H1 (cell line): ENCODE measurements around the gene CNST. TPM values are rescaled to one million over a fixed set of nuclear protein-coding genes. Genes with fewer than 3 reads are reported as not detected.

Source experiments
- BCL11A ChIP-seq, 2 experiments: IDR thresholded peaks; one replicate each; pipeline ENCODE4 v1.6.1; 2011; ENCODE audit warnings: low read depth in 2 of 2, low read length in 2 of 2, mild to moderate bottlenecking in 2 of 2
- CBX5 ChIP-seq: fragments of 300-800, 300-1000 bp; sonication (generic); IDR thresholded peaks from 2 replicates; pipeline ENCODE4 v1.7.1; 2016; ENCODE audit warnings: antibody characterized with exemption, low read length, low read depth
- EZH2 ChIP-seq: fragments of 200-600 bp; sonication (generic); IDR thresholded peaks from 2 replicates; pipeline ENCODE4 v1.7.1; 2012; ENCODE audit warnings: low read depth, mild to moderate bottlenecking, moderate library complexity, low read length, inconsistent platforms; ENCODE audit not compliant: severe bottlenecking
- MAFK ChIP-seq: IDR thresholded peaks from 2 replicates; pipeline ENCODE4 v1.6.1; 2012; ENCODE audit warnings: low read depth, mild to moderate bottlenecking, improper control_type of control experiment, low read length
- NANOG ChIP-seq: IDR thresholded peaks from 2 replicates; pipeline ENCODE4 v1.6.1; 2011; ENCODE audit warnings: low read length, low read depth, mild to moderate bottlenecking, inconsistent platforms; ENCODE audit not compliant: insufficient read depth, poor library complexity, severe bottlenecking
- RAD21 ChIP-seq, 2 experiments: IDR thresholded peaks in 1 of 2; conservative IDR thresholded peaks in 1 of 2; 2 replicates each; pipeline ENCODE4 v1.6.1; 2011; ENCODE audit warnings: low read depth in 2 of 2, low read length in 2 of 2, improper control_type of control experiment in 1 of 2, inconsistent platforms in 1 of 2, mild to moderate bottlenecking in 1 of 2, moderate library complexity in 1 of 2
- SIX5 ChIP-seq: IDR thresholded peaks from 2 replicates; pipeline ENCODE4 v1.6.1; 2011; ENCODE audit warnings: mild to moderate bottlenecking, low read depth, low read length
- SP4 ChIP-seq: IDR thresholded peaks from 2 replicates; pipeline ENCODE4 v1.6.1; 2012; ENCODE audit warnings: low read length, inconsistent platforms
- SRF ChIP-seq: IDR thresholded peaks from 2 replicates; pipeline ENCODE4 v1.6.1; 2011; ENCODE audit warnings: mild to moderate bottlenecking, low read depth, low read length, moderate library complexity
- TAF1 ChIP-seq: IDR thresholded peaks from 2 replicates; pipeline ENCODE4 v1.6.1; 2011; ENCODE audit warnings: mild to moderate bottlenecking, low read depth, low read length
- polyA plus RNA-seq, 7 experiments: library from polyadenylated mRNA; depleted of rRNA in 3 of 7; stranded (reverse) in 5 of 7; unstranded in 2 of 7; fragments of >200 nt in 5 of 7; fragments of 200-250 nt in 2 of 7; gene quantifications; 1 replicate in 5 of 7; 2 replicates in 1 of 7; 4 replicates in 1 of 7; pipeline versions ENCODE4 v1.2.1 to v1.2.3, GENCODE V29; 2011 to 2013; ENCODE audit warnings: missing spikeins in 2 of 7, mixed read lengths in 2 of 7
- total RNA-seq: library from RNA; stranded (reverse); fragmentation: NEBNext Ultra II Directional; extraction: Animal tissue kit (Norgen Biotek cat#: 25700); gene quantifications from 2 replicates; pipeline ENCODE4 v1.2.1, GENCODE V29; 2021
- TF ChIP-seq, protein P1 (sequence below): fragments of 300-600 bp; sonication (generic); IDR thresholded peaks from 2 replicates; pipeline ENCODE4 v1.7.1; 2012; ENCODE audit warnings: low read length, moderate library complexity, mild to moderate bottlenecking, inconsistent platforms; ENCODE audit not compliant: insufficient replicate concordance

CNST gene
- total and polyA plus RNA-seq, 2 of the 8 experiments (the other 6 are each of a cell fraction or from before 2014, with no cell fraction given), result 5.3 to 21.3 TPM

DNA sequence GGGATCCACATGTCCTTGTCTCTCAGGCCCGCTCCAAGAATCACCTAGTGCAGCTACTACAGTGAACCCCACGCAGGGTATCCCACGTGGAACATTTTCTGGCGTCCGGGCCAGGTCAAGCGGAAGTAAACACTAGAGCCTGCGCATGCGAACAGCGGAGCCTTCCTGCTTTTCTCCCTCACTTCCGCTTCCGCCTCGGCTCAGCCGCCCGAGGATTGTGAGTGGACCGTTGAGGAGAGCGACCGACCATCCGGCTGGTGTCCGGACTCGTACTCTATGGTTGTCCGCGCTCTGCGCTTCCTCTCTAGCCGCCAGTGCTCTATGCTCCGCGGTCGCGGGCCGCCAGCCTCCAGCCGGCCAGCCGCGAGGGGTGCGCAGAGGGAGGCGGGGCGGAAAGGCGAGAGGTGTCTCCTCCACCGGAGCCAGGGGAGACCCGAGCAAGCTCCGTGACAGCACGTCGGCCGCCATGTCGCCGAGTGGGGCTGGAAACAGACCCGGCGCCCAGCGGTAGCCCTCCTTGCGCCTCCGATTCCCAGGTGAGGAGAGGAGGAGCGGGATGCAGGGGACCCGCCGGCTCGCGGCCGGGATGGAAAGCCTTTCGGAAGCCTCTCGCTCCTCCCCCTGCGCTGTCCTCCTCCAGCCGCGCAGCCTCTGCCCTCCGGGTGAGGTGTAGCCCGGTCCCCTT lies at the start of gene CNST, which contains the start of gene TFB2M (continued):
- TF ChIP-seq, protein P1, sequence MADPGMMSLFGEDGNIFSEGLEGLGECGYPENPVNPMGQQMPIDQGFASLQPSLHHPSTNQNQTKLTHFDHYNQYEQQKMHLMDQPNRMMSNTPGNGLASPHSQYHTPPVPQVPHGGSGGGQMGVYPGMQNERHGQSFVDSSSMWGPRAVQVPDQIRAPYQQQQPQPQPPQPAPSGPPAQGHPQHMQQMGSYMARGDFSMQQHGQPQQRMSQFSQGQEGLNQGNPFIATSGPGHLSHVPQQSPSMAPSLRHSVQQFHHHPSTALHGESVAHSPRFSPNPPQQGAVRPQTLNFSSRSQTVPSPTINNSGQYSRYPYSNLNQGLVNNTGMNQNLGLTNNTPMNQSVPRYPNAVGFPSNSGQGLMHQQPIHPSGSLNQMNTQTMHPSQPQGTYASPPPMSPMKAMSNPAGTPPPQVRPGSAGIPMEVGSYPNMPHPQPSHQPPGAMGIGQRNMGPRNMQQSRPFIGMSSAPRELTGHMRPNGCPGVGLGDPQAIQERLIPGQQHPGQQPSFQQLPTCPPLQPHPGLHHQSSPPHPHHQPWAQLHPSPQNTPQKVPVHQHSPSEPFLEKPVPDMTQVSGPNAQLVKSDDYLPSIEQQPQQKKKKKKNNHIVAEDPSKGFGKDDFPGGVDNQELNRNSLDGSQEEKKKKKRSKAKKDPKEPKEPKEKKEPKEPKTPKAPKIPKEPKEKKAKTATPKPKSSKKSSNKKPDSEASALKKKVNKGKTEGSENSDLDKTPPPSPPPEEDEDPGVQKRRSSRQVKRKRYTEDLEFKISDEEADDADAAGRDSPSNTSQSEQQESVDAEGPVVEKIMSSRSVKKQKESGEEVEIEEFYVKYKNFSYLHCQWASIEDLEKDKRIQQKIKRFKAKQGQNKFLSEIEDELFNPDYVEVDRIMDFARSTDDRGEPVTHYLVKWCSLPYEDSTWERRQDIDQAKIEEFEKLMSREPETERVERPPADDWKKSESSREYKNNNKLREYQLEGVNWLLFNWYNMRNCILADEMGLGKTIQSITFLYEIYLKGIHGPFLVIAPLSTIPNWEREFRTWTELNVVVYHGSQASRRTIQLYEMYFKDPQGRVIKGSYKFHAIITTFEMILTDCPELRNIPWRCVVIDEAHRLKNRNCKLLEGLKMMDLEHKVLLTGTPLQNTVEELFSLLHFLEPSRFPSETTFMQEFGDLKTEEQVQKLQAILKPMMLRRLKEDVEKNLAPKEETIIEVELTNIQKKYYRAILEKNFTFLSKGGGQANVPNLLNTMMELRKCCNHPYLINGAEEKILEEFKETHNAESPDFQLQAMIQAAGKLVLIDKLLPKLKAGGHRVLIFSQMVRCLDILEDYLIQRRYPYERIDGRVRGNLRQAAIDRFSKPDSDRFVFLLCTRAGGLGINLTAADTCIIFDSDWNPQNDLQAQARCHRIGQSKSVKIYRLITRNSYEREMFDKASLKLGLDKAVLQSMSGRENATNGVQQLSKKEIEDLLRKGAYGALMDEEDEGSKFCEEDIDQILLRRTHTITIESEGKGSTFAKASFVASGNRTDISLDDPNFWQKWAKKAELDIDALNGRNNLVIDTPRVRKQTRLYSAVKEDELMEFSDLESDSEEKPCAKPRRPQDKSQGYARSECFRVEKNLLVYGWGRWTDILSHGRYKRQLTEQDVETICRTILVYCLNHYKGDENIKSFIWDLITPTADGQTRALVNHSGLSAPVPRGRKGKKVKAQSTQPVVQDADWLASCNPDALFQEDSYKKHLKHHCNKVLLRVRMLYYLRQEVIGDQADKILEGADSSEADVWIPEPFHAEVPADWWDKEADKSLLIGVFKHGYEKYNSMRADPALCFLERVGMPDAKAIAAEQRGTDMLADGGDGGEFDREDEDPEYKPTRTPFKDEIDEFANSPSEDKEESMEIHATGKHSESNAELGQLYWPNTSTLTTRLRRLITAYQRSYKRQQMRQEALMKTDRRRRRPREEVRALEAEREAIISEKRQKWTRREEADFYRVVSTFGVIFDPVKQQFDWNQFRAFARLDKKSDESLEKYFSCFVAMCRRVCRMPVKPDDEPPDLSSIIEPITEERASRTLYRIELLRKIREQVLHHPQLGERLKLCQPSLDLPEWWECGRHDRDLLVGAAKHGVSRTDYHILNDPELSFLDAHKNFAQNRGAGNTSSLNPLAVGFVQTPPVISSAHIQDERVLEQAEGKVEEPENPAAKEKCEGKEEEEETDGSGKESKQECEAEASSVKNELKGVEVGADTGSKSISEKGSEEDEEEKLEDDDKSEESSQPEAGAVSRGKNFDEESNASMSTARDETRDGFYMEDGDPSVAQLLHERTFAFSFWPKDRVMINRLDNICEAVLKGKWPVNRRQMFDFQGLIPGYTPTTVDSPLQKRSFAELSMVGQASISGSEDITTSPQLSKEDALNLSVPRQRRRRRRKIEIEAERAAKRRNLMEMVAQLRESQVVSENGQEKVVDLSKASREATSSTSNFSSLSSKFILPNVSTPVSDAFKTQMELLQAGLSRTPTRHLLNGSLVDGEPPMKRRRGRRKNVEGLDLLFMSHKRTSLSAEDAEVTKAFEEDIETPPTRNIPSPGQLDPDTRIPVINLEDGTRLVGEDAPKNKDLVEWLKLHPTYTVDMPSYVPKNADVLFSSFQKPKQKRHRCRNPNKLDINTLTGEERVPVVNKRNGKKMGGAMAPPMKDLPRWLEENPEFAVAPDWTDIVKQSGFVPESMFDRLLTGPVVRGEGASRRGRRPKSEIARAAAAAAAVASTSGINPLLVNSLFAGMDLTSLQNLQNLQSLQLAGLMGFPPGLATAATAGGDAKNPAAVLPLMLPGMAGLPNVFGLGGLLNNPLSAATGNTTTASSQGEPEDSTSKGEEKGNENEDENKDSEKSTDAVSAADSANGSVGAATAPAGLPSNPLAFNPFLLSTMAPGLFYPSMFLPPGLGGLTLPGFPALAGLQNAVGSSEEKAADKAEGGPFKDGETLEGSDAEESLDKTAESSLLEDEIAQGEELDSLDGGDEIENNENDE, result no peak
- TF ChIP-seq TAF1, result peak; percentile 76
- TF ChIP-seq SIX5, result no peak
- no peak for TF ChIP-seq NANOG
- TF ChIP-seq BCL11A (IDR thresholded peaks at IDR 0.05; ENCODE audit: low read depth in 2 of 2, low read length in 2 of 2), result no peak
- no peak for TF ChIP-seq SRF
- 0 out of 2 replicates have a peak, but pooled peaks have one; percentile 4 for TF ChIP-seq SP4
- TF ChIP-seq EZH2, result no peak
- TF ChIP-seq MAFK, result no peak
- no peak for TF ChIP-seq CBX5
- TF ChIP-seq RAD21 (IDR thresholded peaks at IDR 0.05 in 1 of 2, conservative IDR thresholded peaks at IDR 0.05 in 1 of 2; ENCODE audit: low read depth in 2 of 2, low read length in 2 of 2), result no peak
